HEK293T (cell line): ENCODE measurements around the gene MBL2.

Source experiments
- CTCF ChIA-PET: fragments of 350-600 bp; formaldehyde crosslinking; extraction: SDS; loops from one replicate; lab custom pipeline; 2021; ENCODE audit warnings: antibody characterized with exemption, inconsistent platforms; lab: Yijun Ruan, JAX
- POLR2A ChIA-PET: fragments of 350-600 bp; formaldehyde crosslinking; extraction: SDS; loops from one replicate; lab custom pipeline; 2020; ENCODE audit warnings: antibody characterized with exemption, inconsistent platforms; lab: Yijun Ruan, JAX
- DNase-seq: peaks from one replicate; pipeline ENCODE4 v3.0.0; 2012; ENCODE audit warnings: mixed read lengths; ENCODE audit errors: extremely low spot score
- ARNT ChIP-seq: fragments of 450-650 bp; IDR thresholded peaks from 2 replicates; pipeline ENCODE4 v1.6.1; 2017; ENCODE audit warnings: mild to moderate bottlenecking
- BHLHE40 ChIP-seq: fragments of 450-650 bp; IDR thresholded peaks from 2 replicates; pipeline ENCODE4 v1.6.1; 2016; ENCODE audit warnings: mild to moderate bottlenecking, moderate library complexity, borderline replicate concordance
- CTBP1 ChIP-seq: fragments of 450-650 bp; IDR thresholded peaks from 2 replicates; pipeline ENCODE4 v1.6.1; 2016; ENCODE audit warnings: borderline replicate concordance
- ELF4 ChIP-seq: fragments of 450-650 bp; IDR thresholded peaks from 2 replicates; pipeline ENCODE4 v1.6.1; 2017; ENCODE audit warnings: antibody characterized with exemption
- FOXA1 ChIP-seq: fragments of 450-650 bp; IDR thresholded peaks from 2 replicates; pipeline ENCODE4 v1.6.1; 2016; ENCODE audit warnings: mild to moderate bottlenecking
- FOXK2 ChIP-seq: fragments of 450-650 bp; IDR thresholded peaks from 2 replicates; pipeline ENCODE4 v1.6.1; 2016; ENCODE audit warnings: mild to moderate bottlenecking
- FOXM1 ChIP-seq: fragments of 450-650 bp; IDR thresholded peaks from 2 replicates; pipeline ENCODE4 v1.6.1; 2017; ENCODE audit warnings: mild to moderate bottlenecking, borderline replicate concordance
- HDGF ChIP-seq: fragments of 450-650 bp; IDR thresholded peaks from 2 replicates; pipeline ENCODE4 v1.6.1; 2017; ENCODE audit warnings: antibody characterized with exemption, borderline replicate concordance
- L3MBTL2 ChIP-seq: fragments of 450-650 bp; conservative IDR thresholded peaks from 2 replicates; pipeline ENCODE4 v1.6.1; 2016; ENCODE audit warnings: mild to moderate bottlenecking
- LEF1 ChIP-seq: fragments of 450-650 bp; IDR thresholded peaks from 2 replicates; pipeline ENCODE4 v1.6.1; 2017; ENCODE audit warnings: mild to moderate bottlenecking, borderline replicate concordance
- NFRKB ChIP-seq: fragments of 450-650 bp; IDR thresholded peaks from 2 replicates; pipeline ENCODE4 v1.6.1; 2016; ENCODE audit warnings: mild to moderate bottlenecking, moderate library complexity
- SP1 ChIP-seq: fragments of 450-650 bp; IDR thresholded peaks from 2 replicates; pipeline ENCODE4 v1.6.1; 2017
- SUZ12 ChIP-seq: fragments of 450-650 bp; IDR thresholded peaks from 2 replicates; pipeline ENCODE4 v1.6.1; 2016; ENCODE audit warnings: mild to moderate bottlenecking
- TARDBP ChIP-seq: fragments of 450-650 bp; IDR thresholded peaks from 2 replicates; pipeline ENCODE4 v1.6.1; 2016
- ZNF384 ChIP-seq: fragments of 450-650 bp; IDR thresholded peaks from 2 replicates; pipeline ENCODE4 v1.6.1; 2016
- TF ChIP-seq, protein P1 (sequence below): fragments of 450-650 bp; IDR thresholded peaks from 2 replicates; pipeline ENCODE4 v1.6.1; 2016

Gene MBL2

DNA sequence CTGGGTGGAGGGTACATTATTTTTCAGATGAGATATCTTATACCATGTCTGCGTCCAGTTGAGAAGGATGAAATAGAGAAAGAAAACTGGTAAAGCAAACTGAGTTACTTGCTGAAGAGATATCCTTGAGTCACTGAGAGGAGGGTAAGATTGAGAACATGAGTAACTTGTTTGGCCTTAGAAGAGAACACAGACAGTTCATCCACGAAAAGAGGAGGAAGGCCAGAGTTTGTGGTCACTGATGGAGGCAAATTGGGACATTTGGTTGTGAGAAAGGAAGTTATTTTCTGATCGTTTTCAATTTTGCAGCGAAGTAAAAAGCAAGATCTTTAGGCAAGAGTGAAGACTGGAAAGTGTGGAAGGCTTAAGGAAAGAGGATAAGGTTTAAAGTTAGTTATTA is 15.6 kb downstream of the MBL2 start:
- DNase-seq, result no peak
- POLR2A ChIA-PET, result no interaction called here
- TF ChIP-seq BHLHE40 (no peak), L3MBTL2 (no peak), LEF1 (no peak), ARNT (no peak), CTBP1 (no peak), ZNF384 (no peak), FOXM1 (no peak), FOXK2 (no peak), HDGF (no peak), SUZ12 (no peak), SP1 (no peak), ELF4 (no peak), NFRKB (no peak), TARDBP (no peak), FOXA1 (no peak)
- TF ChIP-seq, protein P1, sequence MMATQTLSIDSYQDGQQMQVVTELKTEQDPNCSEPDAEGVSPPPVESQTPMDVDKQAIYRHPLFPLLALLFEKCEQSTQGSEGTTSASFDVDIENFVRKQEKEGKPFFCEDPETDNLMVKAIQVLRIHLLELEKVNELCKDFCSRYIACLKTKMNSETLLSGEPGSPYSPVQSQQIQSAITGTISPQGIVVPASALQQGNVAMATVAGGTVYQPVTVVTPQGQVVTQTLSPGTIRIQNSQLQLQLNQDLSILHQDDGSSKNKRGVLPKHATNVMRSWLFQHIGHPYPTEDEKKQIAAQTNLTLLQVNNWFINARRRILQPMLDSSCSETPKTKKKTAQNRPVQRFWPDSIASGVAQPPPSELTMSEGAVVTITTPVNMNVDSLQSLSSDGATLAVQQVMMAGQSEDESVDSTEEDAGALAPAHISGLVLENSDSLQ, result no peak
- CTCF ChIA-PET, result no interaction called here

DNA sequence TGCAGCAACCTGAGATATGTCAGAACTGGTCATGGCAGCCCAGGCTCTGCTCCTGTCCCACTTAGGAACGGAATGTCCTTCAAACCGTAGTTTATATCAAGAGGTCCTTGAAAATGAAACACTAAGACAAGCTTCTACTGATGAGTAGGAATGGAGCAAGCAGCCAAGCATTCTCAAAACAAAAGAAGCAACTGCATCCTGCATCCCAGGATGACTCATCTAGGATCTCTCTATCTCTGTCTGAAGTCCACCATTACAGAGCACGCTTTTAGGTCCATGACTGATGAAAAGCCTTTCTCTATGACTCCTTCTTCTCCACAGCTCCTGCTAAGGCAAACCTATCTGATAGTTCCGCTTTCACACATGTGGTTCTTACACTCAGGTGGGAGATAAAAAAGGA is 16.3 kb downstream of the MBL2 start:
- TF ChIP-seq FOXA1 (no peak), L3MBTL2 (no peak), ELF4 (no peak), SUZ12 (no peak), CTBP1 (no peak), LEF1 (no peak), NFRKB (no peak), FOXK2 (no peak), TARDBP (no peak), ARNT (no peak), ZNF384 (no peak)
- ChIA-PET CTCF (no interaction called here), POLR2A (no interaction called here)
- no peak for DNase-seq

DNA sequence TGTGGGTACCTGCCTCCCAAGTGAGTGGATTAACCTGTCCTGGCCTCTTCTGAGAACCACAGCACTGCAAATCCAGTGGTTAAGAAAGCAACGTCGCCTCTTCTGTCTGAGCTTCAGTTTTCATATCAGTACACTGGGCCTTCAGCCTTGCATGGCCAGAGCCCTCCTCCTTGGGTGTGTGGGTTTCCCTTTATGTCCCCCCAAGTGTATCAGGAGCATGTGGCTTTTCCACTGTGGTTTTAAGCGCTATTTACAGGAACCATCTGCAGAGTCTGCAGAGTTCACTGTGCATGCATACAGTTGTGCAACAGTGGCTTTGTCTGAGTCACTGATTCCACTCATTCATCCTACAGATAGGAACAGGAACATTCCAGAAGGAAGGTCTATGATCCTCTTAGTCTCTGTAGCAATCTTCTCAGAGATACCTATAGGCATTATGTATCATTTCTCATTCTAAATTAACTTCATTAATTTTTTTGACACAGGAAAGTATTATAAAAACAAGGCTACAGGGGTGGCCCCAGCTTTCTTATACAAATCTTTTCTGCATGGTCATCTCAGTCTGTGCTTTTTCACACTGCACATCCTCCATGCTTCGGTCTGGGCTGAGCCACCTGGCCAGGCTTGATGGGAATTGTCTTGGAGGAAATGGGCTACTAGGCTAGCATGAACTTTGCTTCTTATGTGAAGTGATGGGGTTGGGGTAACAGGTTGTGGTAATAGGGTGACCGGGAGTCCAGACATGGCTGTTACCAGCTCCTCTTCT is 17.1 kb downstream of the MBL2 start:
- no peak for TF ChIP-seq ZNF384
- TF ChIP-seq BHLHE40, result no peak
- no peak for TF ChIP-seq SP1
- TF ChIP-seq FOXA1, result no peak
- no peak for TF ChIP-seq ARNT
- no peak for TF ChIP-seq FOXM1
- CTCF ChIA-PET, result no interaction called here
- DNase-seq, result no peak
- POLR2A ChIA-PET, result no interaction called here

DNA sequence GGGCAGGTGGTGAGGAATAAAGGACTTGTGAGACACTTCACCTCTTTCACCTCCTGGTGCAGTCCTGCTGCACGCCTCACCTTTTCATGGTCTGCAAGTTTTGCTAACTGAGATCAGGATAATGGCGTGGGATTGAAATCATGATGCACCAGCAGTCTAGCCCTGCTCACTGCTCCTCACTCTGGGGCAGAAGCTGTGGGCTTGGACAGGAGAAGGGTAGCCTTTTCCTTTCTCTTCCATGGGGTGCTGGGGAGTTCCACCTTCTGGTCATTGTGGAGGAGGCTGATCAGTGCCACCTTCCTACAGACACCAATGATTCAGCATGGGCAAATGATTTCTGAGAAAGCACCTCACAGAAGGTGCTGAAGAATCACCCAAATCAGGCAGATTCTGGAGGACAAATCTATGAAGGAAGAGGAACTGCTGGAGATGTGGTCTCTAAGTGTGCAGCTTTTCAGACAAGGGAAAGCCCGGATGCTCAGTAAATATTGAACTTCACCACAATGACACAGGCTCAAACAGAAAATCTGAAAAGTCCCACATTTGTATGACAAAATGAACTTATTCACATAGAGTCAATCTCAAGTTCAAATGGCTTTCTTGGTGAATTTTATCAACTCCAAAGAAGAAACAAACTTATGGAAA is 19.7 kb downstream of the MBL2 start:
- DNase-seq, result no peak
- TF ChIP-seq ARNT, result no peak
- no peak for TF ChIP-seq FOXA1
- no peak for TF ChIP-seq L3MBTL2
- TF ChIP-seq FOXM1, result no peak
- no peak for TF ChIP-seq SUZ12
- TF ChIP-seq TARDBP, result no peak
- TF ChIP-seq FOXK2, result no peak
- TF ChIP-seq, protein P1, result no peak
- no peak for TF ChIP-seq CTBP1
- TF ChIP-seq HDGF, result no peak
- no peak for TF ChIP-seq SP1
- TF ChIP-seq NFRKB, result no peak
- no peak for TF ChIP-seq ZNF384
- no peak for TF ChIP-seq BHLHE40
- no peak for TF ChIP-seq LEF1
- TF ChIP-seq ELF4, result no peak
- ChIA-PET POLR2A (no interaction called here), CTCF (interaction anchor here (1.3 kb wide), 1 partner anchor 13 kb away, joined by 4 read pairs; no protein-coding TSS in a partner anchor)

DNA sequence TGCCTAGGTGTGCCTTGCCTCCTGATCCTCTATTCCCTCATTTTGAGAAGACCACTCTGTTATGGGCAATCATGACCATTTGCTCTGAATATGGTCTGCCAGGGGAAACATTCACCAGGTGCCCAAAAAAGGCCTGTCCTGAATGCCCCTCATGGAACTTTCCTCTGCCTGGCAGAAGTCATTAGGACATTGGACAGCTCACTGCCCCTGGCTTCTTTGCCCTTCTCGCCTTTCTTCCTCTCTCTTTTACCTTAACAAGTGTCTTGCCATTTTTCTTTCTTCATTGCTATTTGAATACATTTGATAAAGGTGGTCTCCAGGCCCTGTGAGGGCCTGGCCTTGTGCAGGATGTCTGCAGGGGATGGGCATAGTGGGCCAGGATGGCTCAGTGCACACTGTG is 20.3 kb downstream of the MBL2 start:
- TF ChIP-seq LEF1 (no peak), L3MBTL2 (no peak), ZNF384 (no peak), NFRKB (no peak), FOXK2 (no peak), BHLHE40 (no peak), FOXA1 (no peak), FOXM1 (no peak), SUZ12 (no peak), HDGF (no peak), SP1 (no peak), TARDBP (no peak), CTBP1 (no peak), ELF4 (no peak)
- TF ChIP-seq, protein P1, result no peak
- CTCF ChIA-PET, result no interaction called here
- POLR2A ChIA-PET, result no interaction called here
- no peak for DNase-seq

DNA sequence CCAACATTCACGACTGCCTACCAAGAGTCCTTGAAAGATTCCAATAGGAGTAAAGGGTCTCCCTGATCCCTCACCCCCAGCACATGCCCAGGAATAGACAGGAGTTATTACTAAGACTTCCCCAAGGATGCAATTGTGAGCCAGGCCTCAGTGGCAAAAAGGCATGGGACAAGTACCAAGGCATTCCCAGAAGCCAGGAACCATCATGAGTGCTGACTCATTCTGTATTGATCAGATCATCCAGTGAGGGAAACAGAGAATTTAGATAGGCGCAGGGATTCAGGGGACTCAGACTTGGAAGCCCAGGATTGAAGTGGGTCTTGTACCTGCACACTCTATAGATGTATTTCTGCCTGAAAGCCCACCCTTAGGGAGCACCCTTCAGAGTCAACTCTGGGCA is 21.2 kb downstream of the MBL2 start:
- CTCF ChIA-PET, result no interaction called here
- POLR2A ChIA-PET, result no interaction called here
- no peak for DNase-seq
- TF ChIP-seq TARDBP (no peak), FOXK2 (no peak), ZNF384 (no peak)
